Transverse colon (tissue), 4 donors: Measurements from ENCODE around the gene UQCRHL.
A peak's percentile ranks its signal among the peaks of the same experiment; 100 is the strongest.

Source experiments
- POLR2A ChIP-seq: fragments of 450-650 bp; IDR thresholded peaks from one replicate; pipeline ENCODE4 v1.6.1; 2016; ENCODE audit warnings: antibody characterized with exemption, mild to moderate bottlenecking, moderate library complexity
- POLR2AphosphoS5 ChIP-seq, 3 donors: sonication (generic); formaldehyde crosslinking; IDR thresholded peaks; one replicate each; pipeline ENCODE4 v1.6.1; 2016; ENCODE audit warnings: antibody characterized with exemption in 3 of 3
- TF ChIP-seq, protein P1 (sequence below), 5 experiments: fragments of 200-600 bp in 3 of 5; fragments of 450-650 bp in 2 of 5; sonication (generic) in 3 of 5; IDR thresholded peaks; 1 replicate in 2 of 5; 2 replicates in 3 of 5; pipeline ENCODE4 v1.5.1; 2016 to 2017; ENCODE audit warnings: antibody characterized with exemption in 5 of 5, inconsistent platforms in 3 of 5, mild to moderate bottlenecking in 2 of 5, moderate library complexity in 1 of 5

GRCh38 chr1:15850471-15851001, 43.1 kb upstream of the UQCRHL start:
- TF ChIP-seq, protein P1, sequence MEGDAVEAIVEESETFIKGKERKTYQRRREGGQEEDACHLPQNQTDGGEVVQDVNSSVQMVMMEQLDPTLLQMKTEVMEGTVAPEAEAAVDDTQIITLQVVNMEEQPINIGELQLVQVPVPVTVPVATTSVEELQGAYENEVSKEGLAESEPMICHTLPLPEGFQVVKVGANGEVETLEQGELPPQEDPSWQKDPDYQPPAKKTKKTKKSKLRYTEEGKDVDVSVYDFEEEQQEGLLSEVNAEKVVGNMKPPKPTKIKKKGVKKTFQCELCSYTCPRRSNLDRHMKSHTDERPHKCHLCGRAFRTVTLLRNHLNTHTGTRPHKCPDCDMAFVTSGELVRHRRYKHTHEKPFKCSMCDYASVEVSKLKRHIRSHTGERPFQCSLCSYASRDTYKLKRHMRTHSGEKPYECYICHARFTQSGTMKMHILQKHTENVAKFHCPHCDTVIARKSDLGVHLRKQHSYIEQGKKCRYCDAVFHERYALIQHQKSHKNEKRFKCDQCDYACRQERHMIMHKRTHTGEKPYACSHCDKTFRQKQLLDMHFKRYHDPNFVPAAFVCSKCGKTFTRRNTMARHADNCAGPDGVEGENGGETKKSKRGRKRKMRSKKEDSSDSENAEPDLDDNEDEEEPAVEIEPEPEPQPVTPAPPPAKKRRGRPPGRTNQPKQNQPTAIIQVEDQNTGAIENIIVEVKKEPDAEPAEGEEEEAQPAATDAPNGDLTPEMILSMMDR (IDR thresholded peaks at IDR 0.05): no peak
- TF ChIP-seq POLR2A: no peak
- peak in 1 of 3 donors; percentile 10 for TF ChIP-seq POLR2AphosphoS5 (IDR thresholded peaks at IDR 0.05)
